ENCODE results near the gene CEP295NL. TPM values are rescaled to one million over a fixed set of nuclear protein-coding genes. Genes with fewer than 3 reads are reported as not detected.

The CEP295NL gene
- total RNA-seq, 6 experiments from 2014 or later, result 0.85 to 2.7 (median 1.6) TPM

DNA sequence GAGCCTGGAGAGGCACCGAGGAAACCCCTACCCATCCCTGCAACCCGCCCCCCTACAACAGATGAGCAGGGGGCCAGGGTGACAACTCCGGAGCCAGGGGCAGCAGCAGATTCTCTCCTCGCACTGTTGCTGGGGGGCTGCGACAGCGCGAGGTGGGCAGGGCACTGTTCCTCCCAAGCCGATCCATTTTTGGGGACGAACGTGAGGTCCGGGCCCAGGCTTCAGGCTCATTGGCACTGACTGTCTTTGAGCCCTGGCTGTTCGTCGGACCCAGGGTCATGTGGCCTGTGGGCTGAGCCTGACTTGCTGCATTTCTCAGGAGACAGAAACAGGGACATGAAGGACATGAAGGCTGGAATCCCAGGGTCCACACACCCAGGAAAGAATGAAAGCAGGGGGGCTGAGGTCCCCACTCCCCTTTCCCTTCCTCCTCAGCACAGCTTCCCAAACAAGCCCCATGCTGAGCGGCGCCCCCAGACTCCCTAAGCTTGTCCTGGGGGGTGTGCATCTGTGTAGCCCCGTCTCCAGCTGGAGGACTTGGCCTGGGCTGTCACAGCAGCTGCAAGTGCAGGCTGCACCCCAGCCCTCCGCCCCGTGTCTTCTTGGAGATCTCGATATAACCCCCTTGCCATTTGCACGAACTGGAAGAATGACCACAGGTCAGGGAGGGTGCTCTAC, 18.7 kb downstream of the CEP295NL start:
- H3K27me3 Mint-ChIP-seq (ENCODE audit: insufficient read depth), result peaks cover 15% of the 10 kb centered on the region
- TF ChIP-seq, protein P1, sequence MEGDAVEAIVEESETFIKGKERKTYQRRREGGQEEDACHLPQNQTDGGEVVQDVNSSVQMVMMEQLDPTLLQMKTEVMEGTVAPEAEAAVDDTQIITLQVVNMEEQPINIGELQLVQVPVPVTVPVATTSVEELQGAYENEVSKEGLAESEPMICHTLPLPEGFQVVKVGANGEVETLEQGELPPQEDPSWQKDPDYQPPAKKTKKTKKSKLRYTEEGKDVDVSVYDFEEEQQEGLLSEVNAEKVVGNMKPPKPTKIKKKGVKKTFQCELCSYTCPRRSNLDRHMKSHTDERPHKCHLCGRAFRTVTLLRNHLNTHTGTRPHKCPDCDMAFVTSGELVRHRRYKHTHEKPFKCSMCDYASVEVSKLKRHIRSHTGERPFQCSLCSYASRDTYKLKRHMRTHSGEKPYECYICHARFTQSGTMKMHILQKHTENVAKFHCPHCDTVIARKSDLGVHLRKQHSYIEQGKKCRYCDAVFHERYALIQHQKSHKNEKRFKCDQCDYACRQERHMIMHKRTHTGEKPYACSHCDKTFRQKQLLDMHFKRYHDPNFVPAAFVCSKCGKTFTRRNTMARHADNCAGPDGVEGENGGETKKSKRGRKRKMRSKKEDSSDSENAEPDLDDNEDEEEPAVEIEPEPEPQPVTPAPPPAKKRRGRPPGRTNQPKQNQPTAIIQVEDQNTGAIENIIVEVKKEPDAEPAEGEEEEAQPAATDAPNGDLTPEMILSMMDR (IDR thresholded peaks at IDR 0.05), result no peak
- H3K9me3 Mint-ChIP-seq, result no peaks in the 10 kb centered on the region
- H3K36me3 Mint-ChIP-seq (ENCODE audit: low read depth), result peaks cover 13% of the 10 kb centered on the region
- no peak for DNase-seq
- H3K4me3 Mint-ChIP-seq, result peak overlapping the region; percentile 88
- H3K27ac Mint-ChIP-seq, result peak overlapping the region; percentile 100
- peaks cover 86% of the 10 kb centered on the region for H3K4me1 Mint-ChIP-seq (ENCODE audit: low read depth)

DNA sequence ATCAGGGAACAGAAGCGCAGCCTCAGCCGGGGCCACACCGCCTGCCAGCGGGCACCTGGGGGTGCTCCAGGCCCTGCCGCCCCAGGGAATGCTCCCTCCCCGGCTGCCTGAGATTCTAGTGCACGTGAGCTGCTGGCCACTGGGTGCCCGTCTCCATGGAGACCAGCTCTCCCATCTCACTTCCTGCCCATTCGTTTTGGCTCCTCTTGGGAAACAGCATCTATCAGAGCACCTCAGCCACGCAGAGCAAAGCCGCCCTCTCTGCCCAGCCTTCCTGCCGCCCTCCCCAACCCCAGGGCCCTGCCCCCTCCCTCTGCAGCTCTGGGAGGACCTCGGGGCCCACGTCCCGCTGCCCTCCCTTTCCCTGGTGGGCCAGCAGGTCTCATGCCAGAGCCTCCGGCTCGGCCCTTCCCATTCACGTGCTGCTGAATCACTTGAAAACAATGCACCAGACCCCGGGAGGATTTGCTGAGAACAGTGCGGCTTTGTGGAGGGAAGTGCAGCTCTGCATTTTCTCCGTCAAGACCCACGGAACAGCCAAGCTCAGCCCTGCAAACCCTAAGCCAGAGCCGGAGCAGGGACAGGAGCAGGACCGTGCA, 19.4 kb downstream of the CEP295NL start:
- Mint-ChIP-seq H3K4me3 (peak overlapping the region; percentile 88), H3K27me3 (ENCODE audit: insufficient read depth) (peaks cover 17% of the 10 kb centered on the region), H3K9me3 (no peaks in the 10 kb centered on the region), H3K4me1 (ENCODE audit: low read depth) (peaks cover 86% of the 10 kb centered on the region), H3K27ac (peak overlapping the region; percentile 100), H3K36me3 (ENCODE audit: low read depth) (peaks cover 16% of the 10 kb centered on the region)
- DNase-seq, result peak; percentile 96
- TF ChIP-seq, protein P1 (IDR thresholded peaks at IDR 0.05), result peak; percentile 40; the same call in 1 of the 2 replicates

- peaks cover 16% of the 10 kb centered on the region for H3K36me3 Mint-ChIP-seq (ENCODE audit: low read depth)
- DNase-seq, result peak; percentile 95
- H3K27ac Mint-ChIP-seq, result peak overlapping the region; percentile 100
- TF ChIP-seq, protein P1 (IDR thresholded peaks at IDR 0.05), result no peak
- peak overlapping the region; percentile 88 for H3K4me3 Mint-ChIP-seq
- peaks cover 89% of the 10 kb centered on the region for H3K4me1 Mint-ChIP-seq (ENCODE audit: low read depth)
- H3K9me3 Mint-ChIP-seq, result no peaks in the 10 kb centered on the region
- peaks cover 15% of the 10 kb centered on the region for H3K27me3 Mint-ChIP-seq (ENCODE audit: insufficient read depth)
Measured at GRCh38 chr17:78883089-78883532, 19.9 kb downstream of the CEP295NL start.

DNA sequence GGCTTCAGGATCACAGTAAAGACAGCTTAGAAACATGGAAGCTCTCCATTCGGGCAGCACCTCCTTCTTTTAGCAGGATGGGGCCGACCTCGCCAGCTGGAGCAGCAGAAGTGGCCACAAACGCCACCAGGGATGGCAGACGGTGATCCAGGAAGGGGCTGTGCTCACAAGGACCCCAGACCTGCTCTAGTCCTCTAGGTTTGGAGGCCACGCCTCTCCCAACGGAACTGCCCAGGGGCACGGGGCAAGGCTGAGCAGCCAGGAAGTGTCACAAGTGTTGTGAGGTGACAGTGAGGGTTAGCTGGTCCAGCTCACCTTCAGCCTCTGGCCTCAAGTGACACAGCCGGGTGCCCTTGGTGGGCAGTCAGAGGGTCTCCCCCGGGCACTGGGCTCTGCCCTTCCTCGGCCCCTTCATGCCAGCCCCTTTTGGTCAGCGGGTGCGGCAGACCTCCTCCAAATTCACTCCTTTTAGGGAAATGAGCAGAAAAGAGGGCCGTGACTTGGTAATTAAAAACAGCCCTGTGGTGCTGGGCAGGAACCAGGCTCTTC, 20.4 kb downstream of the CEP295NL start:
- H3K9me3 Mint-ChIP-seq, result no peaks in the 10 kb centered on the region
- H3K27ac Mint-ChIP-seq, result peak overlapping the region; percentile 100
- H3K4me3 Mint-ChIP-seq, result peak overlapping the region; percentile 88
- H3K27me3 Mint-ChIP-seq (ENCODE audit: insufficient read depth), result peaks cover 15% of the 10 kb centered on the region
- H3K36me3 Mint-ChIP-seq (ENCODE audit: low read depth), result peaks cover 13% of the 10 kb centered on the region
- DNase-seq, result peak; percentile 19
- H3K4me1 Mint-ChIP-seq (ENCODE audit: low read depth), result peaks cover 92% of the 10 kb centered on the region
- TF ChIP-seq, protein P1 (IDR thresholded peaks at IDR 0.05), result no peak

DNA sequence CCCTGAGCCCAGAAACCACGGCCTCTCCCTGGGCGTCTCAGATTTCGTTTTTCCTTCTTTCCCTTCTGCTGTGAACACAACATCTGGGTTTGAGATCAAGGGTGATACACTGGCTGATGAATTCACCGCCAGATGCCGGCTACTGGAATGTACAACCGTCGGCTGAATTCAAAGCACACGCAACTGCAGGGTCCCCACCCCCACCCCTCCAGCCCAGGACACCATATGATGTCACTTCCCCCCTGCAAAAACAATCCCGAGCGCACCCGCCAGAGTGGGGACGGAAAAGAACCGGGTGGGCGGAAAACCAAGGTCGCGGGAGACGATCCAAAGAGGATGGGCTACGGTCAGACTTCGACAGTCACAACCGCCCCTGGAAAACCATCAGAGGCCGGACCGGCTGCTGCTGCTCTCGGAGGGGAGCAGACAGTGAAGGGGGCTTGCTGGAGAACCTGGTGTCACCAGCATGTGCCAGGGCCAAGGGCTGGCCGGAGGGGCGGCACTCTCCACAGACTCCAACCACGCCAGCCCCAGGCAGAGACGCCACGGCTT, 23.3 kb downstream of the CEP295NL start:
- peaks cover 17% of the 10 kb centered on the region for H3K36me3 Mint-ChIP-seq (ENCODE audit: low read depth)
- peaks cover 12% of the 10 kb centered on the region for H3K27me3 Mint-ChIP-seq (ENCODE audit: insufficient read depth)
- H3K4me3 Mint-ChIP-seq, result peak overlapping the region; percentile 83
- peak overlapping the region; percentile 90 for H3K27ac Mint-ChIP-seq
- H3K4me1 Mint-ChIP-seq (ENCODE audit: low read depth), result peaks cover 95% of the 10 kb centered on the region
- TF ChIP-seq, protein P1 (IDR thresholded peaks at IDR 0.05), result no peak
- DNase-seq, result peak; percentile 76
- H3K9me3 Mint-ChIP-seq, result no peaks in the 10 kb centered on the region

Data from HFFc6 (cell line).